ENCODE data around the gene KRTAP10-7. TPM values are rescaled to one million over a fixed set of nuclear protein-coding genes. Genes with fewer than 3 reads are reported as not detected.

KRTAP10-7 gene
- total and polyA plus RNA-seq, 2 of the 13 experiments (the other 11 are each of a cell fraction or from before 2014, with no cell fraction given), result not detected

DNA sequence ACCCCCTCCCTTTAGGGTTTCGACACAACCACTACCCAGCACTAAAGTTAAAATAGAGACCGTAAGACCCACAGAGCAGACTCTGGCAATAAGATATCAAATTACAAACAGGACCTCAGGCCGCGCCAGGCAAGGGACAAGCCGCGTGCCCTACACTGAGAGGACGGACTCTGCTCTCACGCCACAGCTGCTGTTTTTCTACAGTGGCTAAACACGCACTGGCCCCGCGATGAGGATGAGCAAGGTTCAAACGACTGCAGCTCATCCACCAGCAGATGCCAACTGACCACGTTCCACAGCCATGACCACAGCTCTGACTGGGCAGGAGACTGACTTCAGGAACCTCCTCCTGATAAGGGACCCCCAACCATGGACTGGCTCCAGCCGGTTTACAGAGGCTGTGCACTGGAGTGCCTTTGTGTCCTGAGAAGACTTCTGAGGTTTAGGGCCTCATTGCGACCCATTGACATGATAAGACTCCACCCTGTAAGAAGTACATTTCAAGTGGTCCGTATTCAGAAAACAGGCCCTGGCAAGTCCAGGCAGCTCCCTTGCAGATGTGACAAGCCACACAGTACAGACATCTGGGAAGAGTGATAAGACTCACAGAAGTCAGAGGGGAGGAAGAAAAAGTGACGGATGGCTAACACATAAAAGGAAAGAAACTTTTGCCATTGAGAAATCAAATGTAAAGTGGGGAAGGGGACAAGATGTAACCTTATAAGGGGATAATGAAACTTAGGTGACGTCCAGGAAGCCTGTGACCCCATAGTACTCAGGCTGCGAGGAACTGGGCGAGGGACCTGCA is 6.6 kb upstream of the KRTAP10-7 start (continued):
- TF ChIP-seq, protein P1, sequence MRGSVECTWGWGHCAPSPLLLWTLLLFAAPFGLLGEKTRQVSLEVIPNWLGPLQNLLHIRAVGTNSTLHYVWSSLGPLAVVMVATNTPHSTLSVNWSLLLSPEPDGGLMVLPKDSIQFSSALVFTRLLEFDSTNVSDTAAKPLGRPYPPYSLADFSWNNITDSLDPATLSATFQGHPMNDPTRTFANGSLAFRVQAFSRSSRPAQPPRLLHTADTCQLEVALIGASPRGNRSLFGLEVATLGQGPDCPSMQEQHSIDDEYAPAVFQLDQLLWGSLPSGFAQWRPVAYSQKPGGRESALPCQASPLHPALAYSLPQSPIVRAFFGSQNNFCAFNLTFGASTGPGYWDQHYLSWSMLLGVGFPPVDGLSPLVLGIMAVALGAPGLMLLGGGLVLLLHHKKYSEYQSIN (CRISPR knock-in tag; IDR thresholded peaks at IDR 0.05; ENCODE audit: borderline replicate concordance), result no peak
- TF ChIP-seq ARNT2 (CRISPR knock-in tag; IDR thresholded peaks at IDR 0.05; ENCODE audit: low read depth) (peak; percentile 61), GABPA (IDR thresholded peaks at IDR 0.05; ENCODE audit: low read depth, low read length) (no peak), GABPA (CRISPR knock-in tag; IDR thresholded peaks at IDR 0.05; ENCODE audit: low read depth) (peak; percentile 46; the same call in 1 of the 2 replicates), NCOA1 (CRISPR knock-in tag; IDR thresholded peaks at IDR 0.05) (peak; percentile 78; the same call in 1 of the 2 replicates), CCAR2 (optimal IDR thresholded peaks at IDR 0.05; ENCODE audit: low read depth, low read length) (no peak), ZNF713 (CRISPR knock-in tag; IDR thresholded peaks at IDR 0.05) (no peak), ZNF781 (CRISPR knock-in tag; IDR thresholded peaks at IDR 0.05; ENCODE audit: borderline replicate concordance, not compliant biosample characterization) (peak; percentile 68), ZNF773 (CRISPR knock-in tag; IDR thresholded peaks at IDR 0.05; ENCODE audit: borderline replicate concordance) (no peak), ZNF484 (CRISPR knock-in tag; IDR thresholded peaks at IDR 0.05; ENCODE audit: borderline replicate concordance, low read depth) (no peak), CERS6 (CRISPR knock-in tag; IDR thresholded peaks at IDR 0.05) (no peak), CEBPZ (IDR thresholded peaks at IDR 0.05; ENCODE audit: low read length) (no peak), ZNF747 (CRISPR knock-in tag; IDR thresholded peaks at IDR 0.05; ENCODE audit: borderline replicate concordance) (peak; percentile 89), NR2F6 (IDR thresholded peaks at IDR 0.05) (no peak), NR2F6 (CRISPR knock-in tag; IDR thresholded peaks at IDR 0.05) (peak; percentile 65), ZNF589 (CRISPR knock-in tag; conservative IDR thresholded peaks at IDR 0.05) (no peak; the same call in 1 of the 2 replicates), TSC22D2 (CRISPR knock-in tag; IDR thresholded peaks at IDR 0.05; ENCODE audit: borderline replicate concordance) (no peak), MAZ (IDR thresholded peaks at IDR 0.05; ENCODE audit: borderline replicate concordance, low read depth, low read length) (no peak), MAZ (CRISPR knock-in tag; IDR thresholded peaks at IDR 0.05; ENCODE audit: low read depth) (peak; percentile 78), TOE1 (CRISPR knock-in tag; IDR thresholded peaks at IDR 0.05) (peak; percentile 52; the same call in 1 of the 2 replicates), NFIB (CRISPR knock-in tag; IDR thresholded peaks at IDR 0.05; ENCODE audit: borderline replicate concordance) (no peak)
- TF ChIP-seq, protein P2, sequence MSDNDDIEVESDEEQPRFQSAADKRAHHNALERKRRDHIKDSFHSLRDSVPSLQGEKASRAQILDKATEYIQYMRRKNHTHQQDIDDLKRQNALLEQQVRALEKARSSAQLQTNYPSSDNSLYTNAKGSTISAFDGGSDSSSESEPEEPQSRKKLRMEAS (IDR thresholded peaks at IDR 0.05), result peak; percentile 92
- TF ChIP-seq, protein P3, sequence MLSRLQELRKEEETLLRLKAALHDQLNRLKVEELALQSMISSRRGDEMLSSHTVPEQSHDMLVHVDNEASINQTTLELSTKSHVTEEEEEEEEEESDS (CRISPR knock-in tag; IDR thresholded peaks at IDR 0.05; ENCODE audit: borderline replicate concordance), result no peak

All from HepG2 (cell line).